NAMALWA (cell line): ENCODE measurements around the gene DLG2.
A peak's percentile ranks its signal among the peaks of the same experiment; 100 is the strongest.
"Not testable (repeated sequence)": the region's sequence is repeated elsewhere in the genome, so short reads cannot be mapped to it uniquely, and the experiment has no call there.

Source experiments
- DNase-seq: peaks from one replicate; pipeline ENCODE4 v3.0.0-alpha.2; 2015; ENCODE audit warnings: low spot score

Gene DLG2

DNA sequence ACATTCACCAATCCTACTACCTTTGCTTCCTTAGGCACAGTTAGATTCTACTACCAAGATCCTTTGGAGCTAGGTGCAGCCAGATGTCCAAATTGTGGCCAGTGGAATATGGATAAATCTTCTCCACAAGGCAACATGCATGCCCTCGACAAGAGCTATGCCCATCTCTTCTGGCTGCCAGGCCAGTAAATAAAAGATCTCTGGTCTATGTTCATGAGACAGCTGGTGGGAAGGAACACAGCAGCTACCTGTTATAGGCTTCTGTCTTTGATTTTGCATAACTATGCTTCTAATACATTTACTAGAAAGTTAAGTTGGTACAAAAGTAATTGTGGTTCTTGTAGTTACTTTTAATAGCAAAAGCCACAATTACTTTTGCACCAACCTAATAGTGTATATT lies 182.7 kb downstream of the DLG2 start:
- DNase-seq = no peak

DNA sequence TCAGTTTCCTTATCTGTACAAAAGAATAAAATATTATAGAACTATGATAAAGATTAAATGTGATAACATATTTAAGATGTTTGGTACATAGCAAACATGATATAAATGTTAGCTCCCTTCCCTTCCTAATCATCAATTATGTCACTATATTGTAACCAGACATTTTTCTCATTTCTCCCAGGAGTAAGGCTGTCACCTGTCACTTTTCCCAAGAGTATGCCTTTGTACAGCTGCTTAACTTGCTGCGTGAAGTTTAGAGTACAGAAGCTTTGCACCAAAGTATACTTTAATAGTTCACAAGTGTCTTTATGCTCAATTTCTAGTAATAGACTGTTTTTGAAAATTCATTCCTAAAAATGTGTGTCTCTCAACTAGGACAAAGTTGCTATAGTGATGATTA lies 186.9 kb downstream of the DLG2 start:
- no peak for DNase-seq

DNA sequence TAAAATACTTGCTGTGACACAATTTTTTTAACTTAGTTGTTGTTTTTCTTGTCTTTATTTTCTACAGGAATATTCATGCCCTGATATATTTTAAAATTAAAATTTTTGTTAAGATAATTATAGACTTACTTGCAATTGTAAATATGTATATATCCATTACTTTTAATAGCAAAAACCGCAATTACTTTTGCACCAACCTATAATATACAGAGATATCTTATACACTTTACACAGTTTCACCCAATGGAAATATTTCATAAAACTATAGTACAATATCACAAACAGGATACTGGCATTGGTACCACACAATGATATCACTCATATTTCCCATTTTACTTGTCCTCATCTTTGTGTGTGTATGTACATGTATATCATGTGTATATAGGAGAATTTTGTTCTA lies 188.8 kb downstream of the DLG2 start:
- no peak for DNase-seq

DNA sequence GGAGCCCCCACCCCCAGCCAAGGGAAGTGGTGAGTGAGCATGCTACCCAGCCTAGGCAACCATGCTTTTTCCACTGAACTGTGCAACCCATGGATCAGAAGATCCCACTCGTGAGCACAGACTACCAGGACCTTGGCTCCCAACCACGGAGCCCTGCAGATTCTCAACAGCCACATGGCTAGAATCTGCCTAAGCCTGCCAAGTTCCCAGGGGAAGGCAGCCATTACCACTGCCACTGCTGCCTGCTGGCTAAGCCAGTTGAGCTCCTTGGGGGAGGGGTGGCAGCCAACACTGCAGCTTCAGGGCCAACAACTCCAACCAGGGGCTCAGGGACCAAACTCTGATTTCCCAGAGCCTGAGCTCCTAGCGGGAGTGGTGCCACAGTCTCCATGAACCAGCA lies 195.8 kb downstream of the DLG2 start:
- DNase-seq = no peak

DNA sequence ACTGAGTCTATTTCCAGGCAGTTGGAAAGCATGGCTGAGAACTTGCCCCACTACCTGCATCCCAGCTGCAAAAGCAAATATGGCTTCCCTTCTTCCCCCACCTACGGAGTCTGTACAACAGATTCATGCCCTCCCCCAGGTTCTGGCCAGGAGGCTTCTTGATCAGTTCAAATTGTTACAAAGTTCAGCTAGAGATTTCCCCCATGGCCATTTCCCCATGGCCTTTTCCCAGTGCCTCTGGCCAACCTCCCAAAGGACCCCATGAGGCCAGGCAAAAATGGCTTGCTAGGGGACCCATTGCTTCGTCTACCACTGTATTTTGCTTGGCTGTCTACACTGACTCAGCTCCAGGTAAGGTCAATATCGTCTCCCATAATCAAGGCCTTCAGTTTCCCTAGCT lies 203.3 kb downstream of the DLG2 start:
- DNase-seq = no peak

DNA sequence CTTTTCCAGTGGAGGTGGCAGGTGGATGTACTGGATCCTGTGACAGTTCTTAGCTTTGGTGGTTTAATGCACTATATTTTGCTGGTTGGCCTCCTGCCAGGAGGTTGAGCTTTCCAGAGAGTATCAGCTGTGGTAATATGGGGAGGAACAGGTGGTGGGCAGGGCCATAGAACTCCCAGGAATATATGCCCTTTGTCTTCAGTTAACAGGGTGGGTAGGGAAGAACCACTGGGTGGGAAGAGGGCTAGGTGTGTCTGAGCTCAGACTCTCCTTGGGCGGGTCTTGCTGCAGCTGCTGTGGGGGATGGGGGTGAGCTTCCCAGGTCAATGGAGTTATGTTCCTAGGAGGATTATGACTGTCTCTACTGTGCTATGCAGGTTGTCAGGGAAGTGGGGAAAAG lies 203.8 kb downstream of the DLG2 start:
- DNase-seq = no peak

DNA sequence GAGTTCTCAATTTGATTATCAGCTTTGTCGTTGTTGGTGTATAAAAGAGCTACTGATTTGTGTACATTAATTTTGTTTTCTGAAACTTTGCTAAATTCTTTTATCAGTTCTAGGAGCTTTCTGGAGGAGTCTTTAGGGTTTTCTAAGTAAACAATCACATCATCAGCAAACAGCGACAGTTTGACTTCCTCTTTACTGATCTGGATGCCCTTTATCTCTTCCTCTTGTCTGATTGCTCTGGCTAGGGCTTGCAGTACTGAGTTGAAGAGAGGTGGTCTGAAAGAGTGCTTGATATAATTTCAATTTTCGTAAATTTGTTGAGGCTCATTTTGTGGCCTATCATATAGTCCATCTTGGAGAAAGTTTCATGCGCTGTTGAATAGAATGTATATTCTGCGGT lies 213.0 kb downstream of the DLG2 start:
- no peak for DNase-seq

DNA sequence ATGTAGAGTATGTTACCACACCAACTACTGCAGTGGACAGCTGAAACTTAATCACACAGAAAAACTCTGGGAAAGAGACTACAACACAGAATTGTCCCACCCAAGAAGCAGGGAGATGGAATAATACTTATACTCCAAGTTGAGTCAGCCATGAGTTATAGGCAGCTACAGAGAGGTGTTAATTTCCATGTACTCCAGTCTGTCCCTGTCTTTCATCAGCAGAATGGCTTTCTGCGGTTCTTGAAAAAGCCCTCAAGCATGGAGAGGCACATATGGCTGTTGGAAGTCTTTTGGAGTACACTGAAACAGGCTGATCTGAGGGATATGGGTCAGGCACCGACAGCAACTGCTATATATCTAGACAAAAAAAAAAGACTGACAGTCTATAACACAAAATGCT lies 219.5 kb downstream of the DLG2 start:
- DNase-seq = no peak

DNA sequence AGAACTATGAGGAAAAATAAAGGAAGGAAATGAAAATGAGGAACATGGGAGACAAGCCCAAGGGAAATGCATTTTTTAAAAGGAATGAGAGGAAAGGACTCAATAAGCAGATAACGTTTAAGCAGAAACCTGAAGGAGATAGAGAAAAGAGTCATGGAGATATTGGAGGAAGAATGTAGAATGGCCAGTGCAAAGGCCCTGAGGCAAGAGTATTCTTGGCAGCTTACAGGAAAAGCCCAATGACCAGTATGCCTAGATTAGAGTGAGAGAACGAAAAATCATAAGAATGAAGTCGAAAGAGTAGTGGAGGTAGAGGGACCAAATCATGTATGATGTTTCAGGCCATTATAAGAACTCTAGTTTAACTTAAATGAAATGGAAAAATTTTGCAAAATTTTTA lies 220.3 kb downstream of the DLG2 start:
- DNase-seq = no peak

DNA sequence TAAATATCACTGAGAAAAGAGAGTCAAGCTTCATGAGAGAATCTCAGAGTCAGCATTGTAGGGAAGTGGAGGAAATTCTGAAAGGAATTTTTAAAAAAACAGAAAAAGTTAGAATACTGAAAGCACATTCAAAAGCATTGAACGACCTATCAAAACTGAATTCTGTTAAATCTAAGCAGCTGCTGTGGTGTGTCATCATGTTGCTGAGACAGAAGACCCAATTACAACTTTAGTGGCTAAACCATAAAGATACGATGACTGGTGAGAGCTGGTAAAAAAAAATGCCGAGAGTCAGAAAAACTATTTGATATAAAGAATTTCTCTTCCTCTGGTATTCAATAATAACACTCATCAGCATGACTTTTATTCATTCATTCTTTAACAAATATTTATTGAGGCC lies 220.8 kb downstream of the DLG2 start:
- no peak for DNase-seq

DNA sequence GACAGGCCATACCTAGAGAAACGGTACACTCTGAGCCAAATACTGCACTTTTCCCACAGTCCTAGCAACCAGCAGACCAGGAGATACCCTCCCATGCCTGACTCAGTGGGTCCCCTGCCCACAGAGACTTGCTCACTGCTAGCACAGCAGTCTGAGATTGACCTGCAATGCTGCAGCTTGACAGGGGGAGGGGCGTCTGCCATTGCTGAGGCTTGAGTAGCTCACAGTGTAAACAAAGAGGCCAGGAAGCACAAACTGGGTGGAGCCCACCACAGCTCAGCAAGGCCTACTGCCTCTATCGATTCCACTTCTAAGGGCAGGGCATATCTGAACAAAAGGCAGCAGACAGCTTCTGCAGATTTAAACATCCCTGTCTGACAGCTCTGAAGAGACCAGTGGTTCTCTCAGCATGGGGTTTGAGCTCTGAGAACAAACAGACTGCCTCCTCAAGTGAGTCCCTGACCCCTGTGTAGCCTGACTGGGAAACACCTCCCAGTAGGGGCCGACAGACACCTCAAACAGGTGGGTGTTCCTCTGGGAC lies 231.6 kb downstream of the DLG2 start:
- DNase-seq = not testable (repeated sequence)

DNA sequence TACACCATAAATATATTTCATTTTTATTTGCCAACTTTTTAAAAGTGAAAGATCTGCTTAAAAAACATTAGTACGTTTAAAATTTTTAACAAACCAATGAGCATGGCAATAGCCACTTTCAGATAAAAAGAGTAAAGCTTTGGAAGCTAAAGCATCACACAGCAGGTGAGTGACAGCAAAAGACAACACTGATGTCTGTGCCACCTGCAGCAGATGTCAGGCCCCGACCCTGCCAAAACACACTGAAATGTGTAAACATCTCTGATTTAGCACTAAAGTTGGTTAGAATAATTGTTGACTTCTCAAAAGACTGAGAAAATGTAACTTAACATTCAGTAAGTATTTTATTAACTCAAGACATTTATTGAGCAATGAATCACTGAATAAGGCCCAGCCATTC lies 232.9 kb downstream of the DLG2 start:
- no peak for DNase-seq

DNA sequence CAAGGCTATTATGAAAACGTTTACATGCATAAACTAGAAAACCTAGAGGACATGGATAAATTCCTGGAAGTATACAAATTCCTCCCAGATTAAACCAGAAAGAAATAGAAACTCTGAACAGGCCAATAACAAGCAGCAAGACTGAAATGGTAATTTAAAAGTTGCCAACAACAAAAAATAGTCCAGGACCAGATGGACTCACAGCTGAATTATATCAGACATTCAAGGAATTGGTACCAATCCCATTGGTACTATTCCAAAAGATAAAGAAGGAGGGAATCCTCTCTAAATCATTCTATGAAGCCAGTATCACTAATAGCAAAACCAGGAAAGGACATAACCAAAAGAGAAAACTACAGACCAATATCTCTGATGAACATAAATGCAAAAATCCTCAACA lies 236.0 kb downstream of the DLG2 start:
- DNase-seq = no peak

DNA sequence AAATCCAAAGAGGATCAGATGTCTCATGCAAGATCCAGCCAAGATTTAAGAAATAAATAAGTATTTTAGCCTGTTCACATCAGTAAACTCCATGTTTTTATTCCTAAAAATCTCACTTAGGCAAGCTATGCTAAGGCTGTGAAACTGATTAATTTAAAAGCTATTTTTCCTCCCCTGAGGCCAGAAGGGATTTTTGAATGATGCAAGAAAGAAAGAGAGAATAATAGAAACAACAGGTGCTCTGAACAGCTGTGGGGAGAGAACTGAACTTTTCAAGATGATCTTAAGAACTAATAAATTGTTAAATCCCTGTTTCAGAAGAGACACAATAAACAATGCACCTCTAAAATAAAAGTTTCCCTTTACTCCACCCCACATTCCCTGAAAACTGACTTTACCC lies 241.6 kb downstream of the DLG2 start:
- DNase-seq = peak; percentile 24

DNA sequence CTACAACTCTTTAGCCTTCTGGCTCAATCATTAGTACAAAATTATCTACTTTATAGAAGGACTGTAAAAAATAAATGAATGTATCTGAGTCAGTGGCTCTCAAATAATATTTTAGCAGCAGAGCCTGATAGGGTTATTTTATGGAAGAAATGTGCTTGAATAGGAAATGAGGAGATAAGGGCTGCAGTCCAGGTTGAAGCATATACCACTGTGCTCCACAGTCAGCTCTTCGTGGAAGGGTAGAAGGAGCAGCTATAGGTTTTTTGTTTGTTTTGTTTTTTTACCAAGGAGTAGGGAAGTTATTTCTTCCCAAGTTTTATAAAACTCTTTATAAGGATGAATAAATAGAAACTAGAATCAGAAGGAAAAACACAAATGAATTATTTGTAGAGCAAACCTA lies 242.0 kb downstream of the DLG2 start:
- no peak for DNase-seq

DNA sequence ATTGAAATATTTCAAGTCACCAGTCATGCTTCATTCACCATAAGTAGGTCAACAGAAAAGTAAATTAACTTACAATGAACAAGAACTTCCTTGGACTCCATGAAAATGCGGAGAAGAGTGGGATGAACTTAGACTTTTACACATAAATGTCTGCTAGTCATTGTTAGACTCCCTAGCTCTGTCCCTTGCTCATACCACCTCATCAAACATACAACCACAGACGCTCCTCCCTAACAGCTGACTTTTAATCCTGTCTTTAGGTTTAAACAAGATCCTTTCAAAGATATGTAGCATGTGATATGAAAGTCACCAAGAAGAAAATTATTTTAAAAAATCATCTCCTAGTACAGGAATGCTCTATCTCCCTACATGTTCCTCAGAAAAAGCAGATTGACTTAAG lies 248.1 kb downstream of the DLG2 start:
- DNase-seq = no peak

DNA sequence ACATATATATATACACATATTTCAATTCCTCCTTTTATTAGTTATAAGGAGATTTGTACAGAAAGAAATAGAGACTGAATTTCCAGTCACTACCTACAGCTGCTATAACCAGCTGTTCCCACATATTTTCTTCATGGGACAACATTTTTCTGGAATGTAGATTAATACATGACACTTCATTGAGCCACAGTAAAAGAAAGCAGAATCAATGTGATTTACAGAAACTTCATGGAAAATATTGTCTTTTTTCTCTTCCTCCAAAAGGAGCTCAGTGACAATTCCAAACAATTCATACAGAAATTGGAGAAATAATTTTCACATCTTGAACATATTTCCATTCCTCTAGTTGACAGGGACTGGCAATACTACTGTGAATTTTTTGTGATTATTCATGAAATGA lies 249.2 kb downstream of the DLG2 start:
- no peak for DNase-seq

DNA sequence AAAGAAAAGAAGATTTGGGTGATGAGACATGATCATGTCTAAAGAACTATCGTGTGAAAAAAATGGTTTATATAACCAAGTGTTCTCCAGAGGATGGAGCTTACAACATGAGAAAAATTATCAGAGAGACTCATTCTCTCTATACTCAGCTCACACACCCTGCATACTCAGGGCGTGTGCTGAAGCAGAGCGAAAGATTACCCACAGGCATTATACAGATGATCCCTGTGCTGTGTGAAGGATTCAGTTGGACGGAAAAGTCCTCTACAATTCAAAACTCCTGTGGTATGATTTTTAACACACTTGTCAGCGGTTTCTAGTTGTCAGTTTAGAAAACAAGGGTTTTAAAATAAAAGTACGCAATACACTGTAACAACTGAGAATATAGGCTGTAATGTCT lies 267.3 kb downstream of the DLG2 start:
- no peak for DNase-seq

DNA sequence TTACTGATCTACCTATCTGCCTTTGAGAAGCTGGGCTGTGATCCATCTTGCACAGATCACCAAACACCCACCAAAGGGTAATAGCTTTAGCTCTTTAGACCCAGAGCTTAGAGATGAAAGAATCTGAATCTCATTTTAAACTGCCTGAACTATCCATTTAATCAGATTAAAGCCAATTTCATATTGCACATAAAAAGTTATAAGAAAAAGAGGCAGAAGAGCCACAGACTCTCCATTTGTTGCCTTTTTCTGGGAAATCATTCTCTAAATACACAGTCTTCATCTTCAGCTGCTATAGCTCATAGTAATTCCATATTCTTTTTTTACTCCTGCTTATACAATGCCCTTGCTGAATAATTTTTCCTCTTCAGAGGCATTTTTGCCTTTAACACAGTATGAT lies 271.2 kb downstream of the DLG2 start:
- DNase-seq = no peak

DNA sequence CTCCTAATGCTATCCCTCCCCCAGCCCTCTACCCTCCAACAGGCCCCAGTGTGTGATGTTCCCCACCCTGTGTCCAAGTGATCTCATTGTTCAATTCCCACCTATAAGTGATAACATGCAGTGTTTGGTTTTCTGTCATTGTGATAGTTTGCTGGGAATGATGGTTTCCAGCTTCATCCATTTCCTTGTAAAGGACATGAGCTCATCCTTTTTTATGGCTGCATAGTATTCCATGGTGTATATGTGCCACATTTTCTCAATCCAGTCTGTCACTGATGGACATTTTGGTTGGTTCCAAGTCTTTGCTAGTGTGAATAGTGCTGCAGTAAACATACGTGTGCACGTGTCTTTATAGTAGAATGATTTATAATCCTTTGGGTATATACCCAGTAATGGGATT lies 277.6 kb downstream of the DLG2 start:
- DNase-seq = not testable (repeated sequence)

DNA sequence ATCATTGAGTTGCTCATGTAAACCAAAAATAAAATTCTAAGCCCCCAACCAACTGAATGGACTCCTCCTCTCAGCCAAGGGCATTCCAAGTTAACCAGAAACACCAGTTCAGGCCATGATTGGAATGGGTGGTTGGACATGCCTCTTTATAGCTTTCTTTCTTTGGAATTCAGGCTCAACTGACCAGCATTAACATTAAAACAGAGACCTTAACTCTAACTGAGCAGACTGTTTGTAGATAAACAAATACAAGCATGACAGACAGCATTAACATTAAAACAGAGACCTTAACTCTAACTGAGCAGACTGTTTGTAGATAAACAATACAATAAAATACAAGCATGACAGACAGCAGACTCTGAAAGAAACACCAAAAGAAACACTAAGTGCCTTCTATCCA lies 278.2 kb downstream of the DLG2 start:
- no peak for DNase-seq

DNA sequence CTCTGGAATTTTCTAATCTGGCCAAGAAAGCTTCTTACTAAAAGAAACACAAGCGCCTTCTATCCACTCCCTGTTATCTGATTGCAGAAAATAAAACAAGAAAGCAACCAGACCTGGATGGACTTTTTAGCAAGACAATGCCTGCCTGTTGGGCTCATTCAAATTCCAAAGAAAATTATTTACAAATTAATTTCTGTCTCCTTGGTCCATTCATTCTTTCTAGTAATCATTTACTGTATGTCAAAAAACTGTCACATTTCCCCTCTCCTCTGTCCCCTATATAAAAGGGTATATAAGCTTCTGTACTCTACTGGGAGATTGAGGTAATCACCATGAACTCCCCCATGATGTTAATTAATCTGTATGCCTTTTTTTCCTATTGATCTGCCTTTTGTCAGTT lies 279.9 kb downstream of the DLG2 start:
- no peak for DNase-seq

DNA sequence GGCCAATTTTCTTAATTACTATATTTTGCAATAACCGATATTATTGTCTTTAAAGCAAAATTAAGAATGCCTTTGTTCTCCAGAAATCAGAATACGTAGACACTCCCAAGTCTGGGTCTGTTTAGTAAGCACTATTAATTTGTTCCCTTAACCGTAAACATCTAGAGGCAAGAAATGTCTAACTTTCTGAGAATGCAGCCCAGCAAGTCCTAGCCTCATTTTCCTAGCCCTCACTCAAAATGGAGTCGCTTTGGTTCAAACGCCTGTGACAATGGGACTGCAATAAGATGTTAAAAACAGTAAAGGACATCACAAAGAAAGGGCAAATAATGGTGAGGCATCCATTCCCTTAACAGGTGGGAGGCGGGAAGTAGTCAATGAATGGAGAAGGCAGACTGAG lies 280.7 kb downstream of the DLG2 start:
- no peak for DNase-seq

DNA sequence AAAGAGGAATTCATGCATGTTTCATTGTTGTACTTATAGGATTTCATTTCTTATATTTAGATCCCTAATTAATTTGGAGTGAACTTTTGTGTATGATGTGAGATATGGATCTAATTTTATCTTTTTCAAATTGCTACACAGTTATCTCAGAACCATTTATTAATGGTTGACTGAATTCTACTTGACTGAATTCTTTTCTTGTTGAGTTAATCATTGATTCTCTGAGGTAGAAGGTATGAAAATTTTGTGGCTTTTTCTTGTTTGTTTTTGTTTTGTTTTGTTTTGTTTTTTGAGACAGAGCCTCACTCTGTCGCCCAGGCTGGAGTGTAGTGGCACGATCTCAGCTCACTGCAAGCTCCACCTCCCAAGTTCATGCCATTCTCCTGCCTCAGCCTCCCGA lies 286.3 kb downstream of the DLG2 start:
- not testable (repeated sequence) for DNase-seq

DNA sequence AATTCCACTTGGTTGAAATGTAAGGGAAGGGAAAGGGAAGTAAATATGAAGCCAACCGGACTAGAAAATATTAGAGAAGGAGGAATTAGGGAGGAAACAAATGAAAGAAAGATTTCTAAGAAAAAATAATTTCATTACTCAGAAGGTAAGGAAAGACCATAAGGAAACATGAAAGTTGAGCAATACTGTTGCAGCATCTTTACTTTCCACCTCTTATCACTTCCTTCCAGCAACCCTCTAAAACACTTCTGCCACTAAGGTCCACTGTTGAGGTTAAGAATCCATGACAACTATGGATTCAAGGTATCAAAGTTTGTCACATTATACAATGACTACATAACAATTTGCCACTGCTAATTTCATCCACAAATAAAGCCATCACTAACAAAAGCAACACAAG lies 308.6 kb downstream of the DLG2 start:
- DNase-seq = no peak
